HepG2 (cell line): ENCODE data around the gene RGP1. TPM values are rescaled to one million over a fixed set of nuclear protein-coding genes. Genes with fewer than 3 reads are reported as not detected.
A peak's percentile ranks its signal among the peaks of the same experiment; 100 is the strongest.

ENCODE experiments used
- ATF7-NPFF ChIP-seq: sonication (generic); formaldehyde crosslinking; IDR thresholded peaks from 2 replicates; pipeline ENCODE4 v1.8.1; 2023; ENCODE audit warnings: mild to moderate bottlenecking, low read depth, missing genetic modification reagents, moderate library complexity
- BRD4 ChIP-seq: sonication (generic); formaldehyde crosslinking; IDR thresholded peaks from 2 replicates; pipeline ENCODE4 v1.4.0; 2020; ENCODE audit warnings: missing genetic modification reagents
- CBX1 ChIP-seq: IDR thresholded peaks from one replicate; pipeline ENCODE4 v1.6.1; 2016; ENCODE audit warnings: antibody characterized with exemption, low read depth
- CCDC6 ChIP-seq: sonication (generic); formaldehyde crosslinking; IDR thresholded peaks from 2 replicates; pipeline ENCODE4 v1.8.1; 2022; ENCODE audit warnings: mild to moderate bottlenecking, missing genetic modification reagents, moderate library complexity
- MXD4 ChIP-seq: IDR thresholded peaks from 2 replicates; pipeline ENCODE4 v1.6.1; 2016; ENCODE audit warnings: mild to moderate bottlenecking, missing biosample characterization, missing genetic modification reagents
- RFXAP ChIP-seq: sonication (generic); formaldehyde crosslinking; IDR thresholded peaks from 2 replicates; pipeline ENCODE4 v1.4.0; 2020; ENCODE audit warnings: missing genetic modification reagents, borderline replicate concordance
- ZBTB43 ChIP-seq: sonication (generic); formaldehyde crosslinking; conservative IDR thresholded peaks from 2 replicates; pipeline ENCODE4 v1.4.0; 2020; ENCODE audit warnings: missing genetic modification reagents
- ZHX2 ChIP-seq, 2 experiments: sonication (generic) in 1 of 2; formaldehyde crosslinking in 1 of 2; IDR thresholded peaks; 2 replicates each; pipeline versions ENCODE4 v1.6.1 to v1.9.0; 2014 to 2022; ENCODE audit warnings: antibody characterized with exemption in 1 of 2, borderline replicate concordance in 1 of 2, inconsistent platforms in 1 of 2, low read depth in 1 of 2, missing genetic modification reagents in 1 of 2
- ZMYM4 ChIP-seq: sonication (generic); formaldehyde crosslinking; IDR thresholded peaks from 2 replicates; pipeline ENCODE4 v1.8.1; 2023; ENCODE audit warnings: mild to moderate bottlenecking, missing genetic modification reagents
- ZNF234 ChIP-seq: sonication (generic); formaldehyde crosslinking; conservative IDR thresholded peaks from 2 replicates; pipeline ENCODE4 v1.5.1; 2020; ENCODE audit warnings: mild to moderate bottlenecking, missing genetic modification reagents
- ZNF547 ChIP-seq: sonication (generic); formaldehyde crosslinking; IDR thresholded peaks from 2 replicates; pipeline ENCODE4 v1.5.1; 2020; ENCODE audit warnings: mild to moderate bottlenecking, missing genetic modification reagents
- ZNF552 ChIP-seq: sonication (generic); formaldehyde crosslinking; IDR thresholded peaks from 2 replicates; pipeline ENCODE4 v1.9.0; 2022; ENCODE audit warnings: missing genetic modification reagents, mild to moderate bottlenecking, borderline replicate concordance
- ZNF557 ChIP-seq: sonication (generic); formaldehyde crosslinking; IDR thresholded peaks from 2 replicates; pipeline ENCODE4 v1.4.0; 2020; ENCODE audit warnings: missing genetic modification reagents
- ZNF562 ChIP-seq: sonication (generic); formaldehyde crosslinking; IDR thresholded peaks from 2 replicates; pipeline ENCODE4 v1.8.0; 2022; ENCODE audit warnings: missing genetic modification reagents, borderline replicate concordance
- ZNF572 ChIP-seq: sonication (generic); formaldehyde crosslinking; IDR thresholded peaks from 2 replicates; pipeline ENCODE4 v1.5.1; 2020; ENCODE audit warnings: mild to moderate bottlenecking, missing genetic modification reagents
- ZNF709 ChIP-seq: sonication (generic); formaldehyde crosslinking; IDR thresholded peaks from 2 replicates; pipeline ENCODE4 v1.5.0; 2020; ENCODE audit warnings: mild to moderate bottlenecking, missing genetic modification reagents
- polyA plus RNA-seq, 8 experiments: library from polyadenylated mRNA; depleted of rRNA in 3 of 8; stranded (reverse) in 7 of 8; unstranded in 1 of 8; fragments of >200 nt; fragmentation: Illumina TruSeq in 4 of 8; extraction: Trizol in 4 of 8; gene quantifications; 2 replicates each; pipeline versions ENCODE4 v1.2.1 to v1.2.3, GENCODE V29; 2011 to 2016; ENCODE audit warnings: low read depth in 4 of 8, missing spikeins in 1 of 8, mixed read lengths in 1 of 8; ENCODE audit not compliant: insufficient read depth in 1 of 8
- total RNA-seq, 5 experiments: library from RNA; depleted of rRNA; stranded (reverse); fragments of >200 nt; fragmentation: Illumina TruSeq; extraction: Trizol; gene quantifications; 2 replicates each; pipeline ENCODE4 v1.2.3, GENCODE V29; 2016; ENCODE audit warnings: low read depth in 1 of 5
- TF ChIP-seq, protein P1 (sequence below): sonication (generic); formaldehyde crosslinking; IDR thresholded peaks from 2 replicates; pipeline ENCODE4 v1.5.0; 2020; ENCODE audit warnings: mild to moderate bottlenecking, missing genetic modification reagents, borderline replicate concordance

The RGP1 gene
- total and polyA plus RNA-seq, 2 of the 13 experiments (the other 11 are each of a cell fraction or from before 2014, with no cell fraction given): 12.7 to 21.0 TPM

- no peak for TF ChIP-seq ZNF552 (CRISPR knock-in tag)
- no peak for TF ChIP-seq ZNF572 (CRISPR knock-in tag)
- peak; percentile 48; the same call in 1 of the 2 replicates for TF ChIP-seq ZNF547 (CRISPR knock-in tag)
- TF ChIP-seq BRD4 (CRISPR knock-in tag): peak; percentile 75
- no peak for TF ChIP-seq MXD4
- peak; percentile 57 for TF ChIP-seq ZNF709
- TF ChIP-seq ZNF562 (CRISPR knock-in tag): no peak
- peak; percentile 68 for TF ChIP-seq ATF7-NPFF (CRISPR knock-in tag)
- no peak for TF ChIP-seq ZNF234
- TF ChIP-seq CCDC6 (CRISPR knock-in tag): peak; percentile 22; the same call in 1 of the 2 replicates
- 0 out of 2 replicates have a peak, but pooled peaks have one; percentile 78 for TF ChIP-seq RFXAP (CRISPR knock-in tag)
- TF ChIP-seq ZHX2 (IDR thresholded peaks at IDR 0.05; ENCODE audit: low read depth): no peak
- TF ChIP-seq ZHX2 (CRISPR knock-in tag; IDR thresholded peaks at IDR 0.05; ENCODE audit: borderline replicate concordance): peak; percentile 69; the same call in 1 of the 2 replicates
- no peak for TF ChIP-seq CBX1
- peak; percentile 66 for TF ChIP-seq ZMYM4 (CRISPR knock-in tag)
- TF ChIP-seq, protein P1, sequence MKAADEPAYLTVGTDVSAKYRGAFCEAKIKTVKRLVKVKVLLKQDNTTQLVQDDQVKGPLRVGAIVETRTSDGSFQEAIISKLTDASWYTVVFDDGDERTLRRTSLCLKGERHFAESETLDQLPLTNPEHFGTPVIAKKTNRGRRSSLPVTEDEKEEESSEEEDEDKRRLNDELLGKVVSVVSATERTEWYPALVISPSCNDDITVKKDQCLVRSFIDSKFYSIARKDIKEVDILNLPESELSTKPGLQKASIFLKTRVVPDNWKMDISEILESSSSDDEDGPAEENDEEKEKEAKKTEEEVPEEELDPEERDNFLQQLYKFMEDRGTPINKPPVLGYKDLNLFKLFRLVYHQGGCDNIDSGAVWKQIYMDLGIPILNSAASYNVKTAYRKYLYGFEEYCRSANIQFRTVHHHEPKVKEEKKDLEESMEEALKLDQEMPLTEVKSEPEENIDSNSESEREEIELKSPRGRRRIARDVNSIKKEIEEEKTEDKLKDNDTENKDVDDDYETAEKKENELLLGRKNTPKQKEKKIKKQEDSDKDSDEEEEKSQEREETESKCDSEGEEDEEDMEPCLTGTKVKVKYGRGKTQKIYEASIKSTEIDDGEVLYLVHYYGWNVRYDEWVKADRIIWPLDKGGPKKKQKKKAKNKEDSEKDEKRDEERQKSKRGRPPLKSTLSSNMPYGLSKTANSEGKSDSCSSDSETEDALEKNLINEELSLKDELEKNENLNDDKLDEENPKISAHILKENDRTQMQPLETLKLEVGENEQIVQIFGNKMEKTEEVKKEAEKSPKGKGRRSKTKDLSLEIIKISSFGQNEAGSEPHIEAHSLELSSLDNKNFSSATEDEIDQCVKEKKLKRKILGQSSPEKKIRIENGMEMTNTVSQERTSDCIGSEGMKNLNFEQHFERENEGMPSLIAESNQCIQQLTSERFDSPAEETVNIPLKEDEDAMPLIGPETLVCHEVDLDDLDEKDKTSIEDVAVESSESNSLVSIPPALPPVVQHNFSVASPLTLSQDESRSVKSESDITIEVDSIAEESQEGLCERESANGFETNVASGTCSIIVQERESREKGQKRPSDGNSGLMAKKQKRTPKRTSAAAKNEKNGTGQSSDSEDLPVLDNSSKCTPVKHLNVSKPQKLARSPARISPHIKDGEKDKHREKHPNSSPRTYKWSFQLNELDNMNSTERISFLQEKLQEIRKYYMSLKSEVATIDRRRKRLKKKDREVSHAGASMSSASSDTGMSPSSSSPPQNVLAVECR: peak; percentile 78; the same call in 1 of the 2 replicates
- TF ChIP-seq ZNF557 (CRISPR knock-in tag): no peak; the same call in 1 of the 2 replicates
- no peak for TF ChIP-seq ZBTB43 (CRISPR knock-in tag)
Measured at GRCh38 chr9:35756275-35757225, 7.5 kb downstream of the RGP1 start (continued).
